ENCODE data around the gene PTPRA. TPM values are rescaled to one million over a fixed set of nuclear protein-coding genes. Genes with fewer than 3 reads are reported as not detected.

PTPRA gene
- total and polyA plus RNA-seq, 2 of the 4 experiments (the other 2 are of a cell fraction): 35.0 to 50.0 TPM

DNA sequence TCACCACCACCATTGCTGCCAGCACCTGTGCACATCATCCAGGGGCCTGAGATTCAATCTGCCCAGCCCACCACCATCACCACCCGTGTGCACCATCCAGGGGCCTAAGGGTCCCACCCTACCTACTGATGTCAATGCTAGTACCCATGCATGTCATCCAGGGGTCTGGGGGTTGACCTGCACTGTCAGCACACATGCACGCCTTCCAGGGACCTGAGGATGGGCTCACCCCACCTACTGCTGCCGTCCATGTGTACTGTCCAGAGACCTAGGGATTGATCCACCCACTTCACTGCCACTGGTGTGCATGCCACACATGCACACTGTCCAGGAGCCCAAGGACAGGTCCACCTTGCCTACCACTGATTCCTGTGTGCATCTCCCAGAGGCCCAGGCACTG lies 186.2 kb downstream of the PTPRA start:
- no peak overlapping the region for H3K56ac ChIP-seq (ENCODE audit: extremely low read depth, insufficient read depth, low read length)
- H2BK5ac ChIP-seq (ENCODE audit: low read depth, low read length, poor library complexity, severe bottlenecking): no peak overlapping the region
- BruUV-seq (replicated peaks): no TSS peak
- DNase-seq: no peak
- WGBS, 2 experiments (ENCODE audit: extremely low coverage in 2 of 2, insufficient read length in 1 of 2): 78% methylated on average over 2 of the region's 3 CpGs; no CpG with 5 or more reads in 1 of the 2 experiments
- no peak overlapping the region for H2AK5ac ChIP-seq (ENCODE audit: low read depth, low read length)
- no peak for ATAC-seq (ENCODE audit: low read depth)
- no peak overlapping the region for H2BK20ac ChIP-seq (ENCODE audit: low read depth, low read length)
- no peak overlapping the region for H3K4ac ChIP-seq (ENCODE audit: low read depth, low read length)
- POLR2A ChIA-PET (ENCODE audit: unreplicated experiment): no interaction called here
- no peak overlapping the region for H4K5ac ChIP-seq (ENCODE audit: low read depth, low read length)
- H3K23ac ChIP-seq (ENCODE audit: low read depth, low read length): no peak overlapping the region
- no peaks in the 10 kb centered on the region for H3K9me3 ChIP-seq (ENCODE audit: control insufficient read depth, insufficient read depth, low read length)
- H3K4me3 ChIP-seq (ENCODE audit: insufficient read depth, low read depth, low read length): no peak overlapping the region
- no peak overlapping the region for H4K8ac ChIP-seq (ENCODE audit: low read depth in 2 of 2, low read length in 2 of 2)
- H3K36me3 ChIP-seq (ENCODE audit: control insufficient read depth, insufficient read depth, low read length): no peaks in the 10 kb centered on the region
- no peaks in the 10 kb centered on the region for H3K27me3 ChIP-seq (ENCODE audit: control insufficient read depth, insufficient read depth, low read length)
- dilution Hi-C loops (cut with HindIII; ENCODE audit: low sequenced_read_pairs, unreplicated experiment): no loop called here
- no peak overlapping the region for H2BK15ac ChIP-seq (ENCODE audit: low read depth, low read length)
- H3K4me2 ChIP-seq (ENCODE audit: low read depth, low read length): no peak overlapping the region
- no peak for TF ChIP-seq RAD21 (IDR thresholded peaks at IDR 0.05; ENCODE audit: low read length)
- no peak for TF ChIP-seq SMC3 (IDR thresholded peaks at IDR 0.05; ENCODE audit: low read depth, low read length)
- no peak for TF ChIP-seq MXI1 (IDR thresholded peaks at IDR 0.05; ENCODE audit: borderline replicate concordance, low read depth, low read length)
- no peak for TF ChIP-seq MAFK (IDR thresholded peaks at IDR 0.05; ENCODE audit: low read depth, low read length)
- TF ChIP-seq CEBPB (IDR thresholded peaks at IDR 0.05; ENCODE audit: low read depth, low read length): no peak
- no peak for TF ChIP-seq NFE2L2 (IDR thresholded peaks at IDR 0.05; ENCODE audit: low read depth, low read length)
- no peak for TF ChIP-seq FOS (IDR thresholded peaks at IDR 0.05; ENCODE audit: low read depth, low read length)
- TF ChIP-seq USF2 (IDR thresholded peaks at IDR 0.05; ENCODE audit: low read depth, low read length): no peak
- TF ChIP-seq CTCF (conservative IDR thresholded peaks at IDR 0.05; ENCODE audit: low read depth, low read length): no peak
- TF ChIP-seq POLR2A (IDR thresholded peaks at IDR 0.05; ENCODE audit: low read depth, low read length): no peak
- H3K9ac ChIP-seq (ENCODE audit: low read depth, low read length): no peak overlapping the region
- no peak overlapping the region for H3K18ac ChIP-seq (ENCODE audit: low read depth, low read length)
- no peaks in the 10 kb centered on the region for H4K20me1 ChIP-seq (ENCODE audit: insufficient read depth, low read length)
- 0 out of 2 replicates have a peak, but pooled peaks cover 4% of the 10 kb centered on the region for H3K9me1 ChIP-seq (ENCODE audit: insufficient read depth, low read length)
- CTCF ChIA-PET: no interaction called here
- no peak overlapping the region for H2BK120ac ChIP-seq (ENCODE audit: low read depth, low read length)
- H2AFZ ChIP-seq (replicated peaks; ENCODE audit: low read length, poor library complexity): peak overlapping the region; percentile 13
- in situ Hi-C loops (cut with MboI; ENCODE audit: low sequenced_read_pairs): loop anchor here (5.0 kb wide), 1 partner anchor 48 kb away; no protein-coding TSS in a partner anchor
- no peak overlapping the region for H4K91ac ChIP-seq (ENCODE audit: insufficient read depth, low read depth, low read length)
- peak overlapping the region; percentile 72 for H2AK9ac ChIP-seq (replicated peaks; ENCODE audit: low read depth, low read length, poor library complexity)
- no peaks in the 10 kb centered on the region for H3K79me1 ChIP-seq (ENCODE audit: low read depth in 1 of 2, low read length in 2 of 2)
- H3K14ac ChIP-seq (replicated peaks; ENCODE audit: low read depth, low read length): no peak overlapping the region
- H3K27ac ChIP-seq (ENCODE audit: insufficient read depth, low read length): no peak overlapping the region
- H3K4me1 ChIP-seq (ENCODE audit: control insufficient read depth, insufficient read depth, low read length): no peaks in the 10 kb centered on the region
- intact Hi-C loops (cut with micrococcal nuclease): loop anchor here (10.0 kb wide), 1 partner anchor 255 kb away; no protein-coding TSS in a partner anchor

Measured in IMR-90 (cell line).